HepG2 (cell line): Measurements from ENCODE around the gene BASP1. TPM values are rescaled to one million over a fixed set of nuclear protein-coding genes. Genes with fewer than 3 reads are reported as not detected.
"Not testable (repeated sequence)": the region's sequence is repeated elsewhere in the genome, so short reads cannot be mapped to it uniquely, and the experiment has no call there.

Source experiments
- ATAC-seq: fragments of 200-7000 bp; cut with Tn5 transposase; 3 replicates; pipeline ENCODE4 v1.9.1; 2020; ENCODE audit warnings: mild to moderate bottlenecking, moderate library complexity
- BruUV-seq: library from RNA; stranded (reverse); fragments of 400-500 nt; replicated peaks from 2 replicates; lab custom pipeline; 2021; lab: Mats Ljungman, UMichigan
- CTCF ChIA-PET: fragments of 300-600 bp; formaldehyde crosslinking; extraction: SDS; loops from one replicate; lab custom pipeline; 2021; ENCODE audit warnings: low total read pairs, inconsistent platforms, low intra/inter-chr PET ratio; lab: Yijun Ruan, JAX
- POLR2A ChIA-PET: fragments of 350-600 bp; sonication (Branson Sonifier 250); formaldehyde crosslinking; loops from one replicate; lab custom pipeline; 2020; ENCODE audit warnings: antibody characterized with exemption, inconsistent platforms; lab: Yijun Ruan, JAX
- DNase-seq: peaks from one replicate; pipeline ENCODE4 v3.0.0-alpha.2; 2015; ENCODE audit warnings: low spot score
- FAIRE-seq: peaks from 3 replicates; lab custom pipeline; 2011; peaks lifted over from hg19 to GRCh38; lab: Jason Lieb, UNC
- H2AFZ ChIP-seq: one replicate; pipeline ENCODE4 v1.6.1; 2011; ENCODE audit warnings: low read length, inconsistent platforms
- H3K27ac ChIP-seq: fragments of 300-600 bp; 3 replicates; pipeline ENCODE4 v1.8.0; 2011; ENCODE audit warnings: mixed run types, mild to moderate bottlenecking, mixed read lengths, low read length, inconsistent platforms; ENCODE audit not compliant: insufficient read depth; ENCODE audit errors: extremely low read length
- H3K27me3 ChIP-seq, 2 experiments: fragments of 200-600 bp in 1 of 2; 2 replicates in 1 of 2; 3 replicates in 1 of 2; pipeline versions ENCODE4 v1.6.0 to v1.8.0; 2011; ENCODE audit warnings: low read length in 2 of 2, mild to moderate bottlenecking in 2 of 2, moderate library complexity in 2 of 2, inconsistent platforms in 1 of 2; ENCODE audit not compliant: insufficient read depth in 2 of 2, control insufficient read depth in 1 of 2
- H3K36me3 ChIP-seq, 2 experiments: fragments of 200-600 bp in 1 of 2; replicated peaks in 1 of 2; 2 replicates in 1 of 2; 3 replicates in 1 of 2; pipeline versions ENCODE4 v1.5.1 to v1.8.0; 2011; ENCODE audit warnings: low read length in 2 of 2, inconsistent platforms in 1 of 2; ENCODE audit not compliant: insufficient read depth in 2 of 2, control insufficient read depth in 1 of 2
- H3K4me1 ChIP-seq: 2 replicates; pipeline ENCODE4 v1.5.1; 2012; ENCODE audit warnings: low read length, inconsistent platforms; ENCODE audit not compliant: insufficient read depth
- H3K4me2 ChIP-seq: 2 replicates; pipeline ENCODE4 v1.6.0; 2011; ENCODE audit warnings: low read depth, low read length, inconsistent platforms
- H3K4me3 ChIP-seq, 3 experiments: fragments of 200-600 bp in 1 of 3; sonication (generic), shearing (Covaris generic) in 1 of 3; replicated peaks in 1 of 3; 2 replicates each; pipeline ENCODE4 v1.5.1; 2011 to 2016; ENCODE audit warnings: low read length in 3 of 3, inconsistent platforms in 2 of 3, low read depth in 2 of 3, mild to moderate bottlenecking in 2 of 3, control low read depth in 1 of 3, mixed read lengths in 1 of 3; ENCODE audit not compliant: insufficient read depth in 1 of 3
- H3K79me2 ChIP-seq: one replicate; pipeline ENCODE4 v1.6.1; 2011; ENCODE audit warnings: low read length, inconsistent platforms; ENCODE audit not compliant: insufficient read depth
- H3K9ac ChIP-seq: 2 replicates; pipeline ENCODE4 v1.6.0; 2011; ENCODE audit warnings: mild to moderate bottlenecking, low read depth, low read length, inconsistent platforms; ENCODE audit not compliant: insufficient read depth
- H3K9me3 ChIP-seq: 2 replicates; pipeline ENCODE4 v1.5.1; 2012; ENCODE audit warnings: mild to moderate bottlenecking, low read length
- H4K20me1 ChIP-seq: 2 replicates; pipeline ENCODE4 v1.6.0; 2011; ENCODE audit warnings: inconsistent platforms, mild to moderate bottlenecking, low read length, moderate library complexity; ENCODE audit not compliant: insufficient read depth
- MED1 ChIP-seq: sonication (generic); formaldehyde crosslinking; IDR thresholded peaks from 2 replicates; pipeline ENCODE4 v1.4.0; 2020; ENCODE audit warnings: missing genetic modification reagents
- NFE2L2 ChIP-seq: fragments of 150-350 bp; IDR thresholded peaks from 2 replicates; pipeline ENCODE4 v1.6.1; 2014; ENCODE audit warnings: low read length
- NR3C1 ChIP-seq: sonication (generic); formaldehyde crosslinking; IDR thresholded peaks from 2 replicates; pipeline ENCODE4 v1.4.0; 2020; ENCODE audit warnings: missing genetic modification reagents
- RFXAP ChIP-seq: sonication (generic); formaldehyde crosslinking; IDR thresholded peaks from 2 replicates; pipeline ENCODE4 v1.4.0; 2020; ENCODE audit warnings: missing genetic modification reagents, borderline replicate concordance
- SMARCC2 ChIP-seq: fragments of 450-650 bp; IDR thresholded peaks from 2 replicates; pipeline ENCODE4 v1.6.1; 2017; ENCODE audit warnings: antibody characterized with exemption, mild to moderate bottlenecking
- ZBTB20 ChIP-seq: sonication (generic); formaldehyde crosslinking; IDR thresholded peaks from 2 replicates; pipeline ENCODE4 v1.8.1; 2023; ENCODE audit warnings: missing genetic modification reagents, low read depth, mild to moderate bottlenecking, borderline replicate concordance
- ZNF10 ChIP-seq: sonication (generic); formaldehyde crosslinking; IDR thresholded peaks from 2 replicates; pipeline ENCODE4 v1.4.0; 2020; ENCODE audit warnings: mild to moderate bottlenecking, low read depth, missing genetic modification reagents, borderline replicate concordance
- ZNF580 ChIP-seq: IDR thresholded peaks from 2 replicates; pipeline ENCODE4 v1.6.1; 2016; ENCODE audit warnings: low read depth, borderline replicate concordance
- ZSCAN12 ChIP-seq: sonication (generic); formaldehyde crosslinking; IDR thresholded peaks from 2 replicates; pipeline ENCODE4 v1.9.0; 2021; ENCODE audit warnings: mild to moderate bottlenecking, missing genetic modification reagents
- WGBS: methylation state at CpG from one replicate; pipeline ENCODE4 v1.1.6; 2017; ENCODE audit warnings: low lambda C conversion rate; 5-methylcytosine and 5-hydroxymethylcytosine counted together
- in situ Hi-C: cut with HindIII; loops from 2 replicates; pipeline ENCODE4 v1.10.0; 2017; ENCODE audit warnings: low pct_unique_long_range_greater_than_20kb; ENCODE audit not compliant: extremely low pct_ligation_motif_present
- intact Hi-C: fragments of 100-400 bp; cut with micrococcal nuclease; formaldehyde crosslinking; loops from one replicate; pipeline ENCODE4 v1.10.0; 2022; ENCODE audit not compliant: unreplicated experiment
- polyA plus RNA-seq, 8 experiments: library from polyadenylated mRNA; depleted of rRNA in 3 of 8; stranded (reverse) in 7 of 8; unstranded in 1 of 8; fragments of >200 nt; fragmentation: Illumina TruSeq in 4 of 8; extraction: Trizol in 4 of 8; gene quantifications; 2 replicates each; pipeline versions ENCODE4 v1.2.1 to v1.2.3, GENCODE V29; 2011 to 2016; ENCODE audit warnings: low read depth in 4 of 8, missing spikeins in 1 of 8, mixed read lengths in 1 of 8; ENCODE audit not compliant: insufficient read depth in 1 of 8
- total RNA-seq, 5 experiments: library from RNA; depleted of rRNA; stranded (reverse); fragments of >200 nt; fragmentation: Illumina TruSeq; extraction: Trizol; gene quantifications; 2 replicates each; pipeline ENCODE4 v1.2.3, GENCODE V29; 2016; ENCODE audit warnings: low read depth in 1 of 5

BASP1 gene
- total and polyA plus RNA-seq, 2 of the 13 experiments (the other 11 are each of a cell fraction or from before 2014, with no cell fraction given), result 0.04 TPM; not detected in 1

GRCh38 chr5:17317473-17317872, 100.0 kb downstream of the BASP1 start:
- intact Hi-C loops, result no loop called here
- Histone ChIP-seq H3K4me2 (no peak overlapping the region), H3K9ac (no peak overlapping the region), H4K20me1 (no peaks in the 10 kb centered on the region), H3K9me3 (no peaks in the 10 kb centered on the region), H3K27me3 (no peaks in the 10 kb centered on the region), H3K4me1 (no peaks in the 10 kb centered on the region), H2AFZ (no peak overlapping the region), H3K27ac (no peak overlapping the region), H3K4me3 (no peak overlapping the region), H3K79me2 (no peaks in the 10 kb centered on the region), H3K36me3 (no peaks in the 10 kb centered on the region)
- no peak for TF ChIP-seq ZSCAN12 (CRISPR knock-in tag)
- no peak for TF ChIP-seq ZNF10
- no peak for TF ChIP-seq SMARCC2
- no peak for TF ChIP-seq NR3C1 (CRISPR knock-in tag)
- TF ChIP-seq RFXAP (CRISPR knock-in tag), result no peak
- no peak for TF ChIP-seq ZBTB20
- no peak for TF ChIP-seq ZNF580 (CRISPR knock-in tag)
- TF ChIP-seq NFE2L2, result no peak
- no peak for TF ChIP-seq MED1 (CRISPR knock-in tag)
- BruUV-seq, result no TSS peak
- CTCF ChIA-PET, result no interaction called here
- ATAC-seq (no peak), DNase-seq (no peak), FAIRE-seq (no peak)
- in situ Hi-C loops, result no loop called here
- POLR2A ChIA-PET, result no interaction called here
- 10% methylated on average over 5 of the region's 5 CpGs for WGBS

- H3K4me1 ChIP-seq, H3K36me3 ChIP-seq, DNase-seq, H4K20me1 ChIP-seq, H3K9ac ChIP-seq, BruUV-seq, H3K9me3 ChIP-seq, in situ Hi-C loops, CTCF ChIA-PET, H3K27ac ChIP-seq, FAIRE-seq, H3K79me2 ChIP-seq, H3K4me3 ChIP-seq, POLR2A ChIA-PET, intact Hi-C loops, H3K27me3 ChIP-seq, ATAC-seq, H2AFZ ChIP-seq, H3K4me2 ChIP-seq: not testable (repeated sequence)
- WGBS, result 3% methylated on average over 2 of the region's 3 CpGs
These were observed 101.7 kb downstream of the BASP1 start for GRCh38 chr5:17319095-17319494.
